HG03558 (cell line): ENCODE measurements around the gene UQCRC1.

Experiments
- ATAC-seq: cut with Tn5 transposase; IDR thresholded peaks from one replicate; pipeline ENCODE4 v1.9.1; 2021; ENCODE audit warnings: moderate number of reproducible peaks; ENCODE audit not compliant: unreplicated experiment; ENCODE audit errors: extremely low read depth

The UQCRC1 gene

DNA sequence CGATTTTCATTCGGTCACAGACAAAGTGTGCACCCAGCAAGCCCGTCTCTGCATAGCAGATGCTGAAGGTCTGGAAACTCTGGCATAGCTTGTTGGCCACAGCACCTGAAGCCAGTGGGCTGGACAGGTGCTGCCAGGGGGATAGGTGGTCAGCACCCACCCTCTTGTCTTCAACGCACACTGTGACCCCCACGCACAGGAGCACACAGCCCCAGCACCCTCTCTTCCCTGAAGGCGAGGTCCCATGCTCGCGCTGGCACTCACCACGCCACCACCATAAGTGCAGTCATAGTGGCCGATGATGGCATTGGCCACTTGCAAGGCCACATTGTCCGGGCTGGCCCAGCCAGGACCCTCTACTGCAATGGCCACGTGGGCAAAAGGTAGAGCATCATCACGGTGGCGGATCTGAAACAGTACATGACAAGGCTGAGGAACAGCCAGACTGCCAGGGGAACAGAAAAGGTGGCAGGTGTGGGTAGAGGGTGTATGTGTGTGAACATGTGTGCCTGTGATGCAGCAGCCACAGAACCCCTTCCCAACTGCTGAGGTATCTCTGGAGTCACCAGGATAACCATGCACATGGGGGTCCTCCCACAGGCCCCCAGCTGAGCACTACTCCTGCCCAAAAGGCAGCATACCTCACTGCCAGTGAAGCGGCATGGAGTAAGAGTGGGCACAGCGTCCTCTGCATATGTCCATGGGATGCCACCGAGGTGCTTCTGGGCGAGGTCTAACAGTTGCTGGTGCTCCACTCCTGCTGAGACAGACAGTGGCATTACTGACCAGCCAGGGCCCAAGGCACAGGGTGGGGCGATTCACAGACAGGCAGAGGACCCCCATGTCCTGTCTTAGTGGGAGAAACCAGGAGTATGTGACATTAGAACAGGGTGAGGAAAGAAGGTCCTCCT, 8.5 kb downstream of the UQCRC1 start:
- no peak for ATAC-seq

DNA sequence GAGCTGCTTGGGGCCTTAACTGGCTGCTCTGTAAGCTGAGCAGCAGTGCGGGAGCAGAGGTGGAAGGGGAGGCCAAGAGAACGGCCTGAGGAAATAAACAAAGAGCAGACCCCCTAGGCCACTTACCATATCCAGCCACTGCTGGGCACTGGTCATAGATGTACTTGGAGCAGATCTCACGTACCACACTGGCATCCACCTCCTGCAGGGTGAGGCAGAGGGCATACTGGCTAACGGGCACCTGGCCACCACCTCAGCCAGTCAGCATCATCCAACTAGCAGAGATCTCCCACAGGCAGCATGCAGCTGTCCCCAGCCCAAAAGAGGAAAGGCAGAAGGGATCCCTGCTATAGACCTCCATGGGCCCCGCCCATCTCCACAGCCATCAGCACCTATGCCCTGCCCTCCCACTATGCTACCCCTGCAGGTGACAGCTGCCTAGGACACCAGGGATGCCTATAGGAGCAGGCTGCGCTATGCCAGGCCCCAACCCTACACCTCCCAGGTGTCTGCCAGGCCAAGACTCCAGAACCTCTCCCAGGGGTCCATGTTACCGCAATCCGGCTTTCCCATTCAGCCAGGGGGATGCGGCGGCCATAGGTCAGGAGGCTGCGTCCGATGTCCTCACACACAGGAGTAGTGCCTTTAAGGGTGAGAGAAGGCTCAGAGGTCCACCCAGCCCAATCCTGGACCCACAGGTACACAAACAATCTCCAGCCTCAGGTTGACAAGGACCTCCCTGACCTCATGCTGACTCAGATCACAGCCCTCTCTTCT, 9.7 kb downstream of the UQCRC1 start:
- ATAC-seq: no peak

DNA sequence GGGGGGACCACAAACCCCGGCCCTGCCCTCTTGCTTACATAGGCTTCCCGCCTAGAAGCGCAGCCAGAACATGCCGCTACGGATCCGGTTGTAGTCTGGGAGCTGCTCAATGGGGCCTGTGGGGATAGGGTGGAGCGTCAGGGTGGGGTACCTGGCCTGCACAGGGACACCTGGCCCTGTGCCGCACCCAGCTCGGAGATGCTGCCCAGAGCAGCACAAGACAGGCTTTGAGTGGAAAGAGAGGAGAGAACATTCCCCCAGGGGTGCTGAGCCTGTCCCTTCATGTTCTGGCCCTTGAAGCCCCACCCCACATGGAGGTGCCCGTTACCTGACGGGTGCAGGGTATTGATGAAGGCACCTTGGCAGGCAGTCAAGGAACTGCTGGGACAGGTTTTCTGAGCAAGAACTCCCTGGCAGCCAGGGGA, 10.4 kb downstream of the UQCRC1 start:
- ATAC-seq: no peak

DNA sequence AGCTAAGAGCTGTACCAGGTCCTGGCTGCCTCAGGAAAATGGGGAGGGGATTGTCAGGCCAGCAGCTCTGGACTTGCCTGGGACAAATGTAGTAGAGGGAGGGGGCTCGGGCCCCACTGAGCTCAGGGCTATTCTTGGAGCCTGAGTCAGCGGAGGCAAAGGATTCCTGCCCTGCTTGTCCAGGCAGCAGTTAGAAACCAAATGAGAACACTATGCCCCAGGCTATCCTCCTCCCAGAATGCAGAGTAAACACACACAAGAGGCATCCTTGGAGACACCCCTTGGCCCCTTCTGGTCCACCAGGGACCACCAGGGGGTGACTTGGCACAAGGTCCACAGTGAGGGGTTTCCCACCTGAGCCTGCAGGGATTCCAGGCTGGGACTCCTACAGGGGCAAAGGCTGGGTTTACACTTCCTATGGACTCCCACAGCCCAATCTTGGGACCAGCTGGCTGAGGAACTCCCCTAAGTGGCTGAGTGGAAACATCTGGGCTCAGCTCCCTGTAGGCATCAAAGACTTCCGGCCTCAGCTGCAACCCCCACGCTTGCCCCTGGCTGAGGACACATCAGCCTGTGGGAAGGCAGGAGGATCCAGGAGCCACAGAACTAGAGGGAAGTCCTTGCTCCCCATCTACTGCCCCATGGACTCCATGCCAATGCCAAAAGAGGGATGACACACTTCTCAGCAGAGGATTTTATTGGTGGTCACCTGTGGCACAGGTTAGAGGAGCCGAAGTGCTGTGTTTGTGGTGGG, 10.9 kb downstream of the UQCRC1 start:
- no peak for ATAC-seq

DNA sequence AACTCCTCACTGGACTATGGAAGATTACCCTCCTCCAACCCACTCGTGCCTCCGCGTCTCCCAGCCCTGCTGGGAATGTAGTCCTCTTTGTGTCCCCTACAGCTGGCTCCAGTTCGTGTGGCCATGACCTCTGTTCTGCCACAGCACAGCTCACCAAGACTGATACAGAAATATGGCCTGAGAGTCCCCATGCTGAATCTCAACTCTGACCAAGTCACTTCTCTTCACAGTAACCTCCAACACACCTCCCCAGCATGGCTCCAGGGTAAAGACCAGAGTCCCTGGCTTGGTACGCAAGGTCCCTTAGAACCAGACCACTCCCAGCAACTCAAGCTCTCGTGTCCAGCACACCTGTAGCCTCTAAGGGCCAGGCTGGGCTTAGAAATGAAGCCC, 12.0 kb downstream of the UQCRC1 start:
- no peak for ATAC-seq

DNA sequence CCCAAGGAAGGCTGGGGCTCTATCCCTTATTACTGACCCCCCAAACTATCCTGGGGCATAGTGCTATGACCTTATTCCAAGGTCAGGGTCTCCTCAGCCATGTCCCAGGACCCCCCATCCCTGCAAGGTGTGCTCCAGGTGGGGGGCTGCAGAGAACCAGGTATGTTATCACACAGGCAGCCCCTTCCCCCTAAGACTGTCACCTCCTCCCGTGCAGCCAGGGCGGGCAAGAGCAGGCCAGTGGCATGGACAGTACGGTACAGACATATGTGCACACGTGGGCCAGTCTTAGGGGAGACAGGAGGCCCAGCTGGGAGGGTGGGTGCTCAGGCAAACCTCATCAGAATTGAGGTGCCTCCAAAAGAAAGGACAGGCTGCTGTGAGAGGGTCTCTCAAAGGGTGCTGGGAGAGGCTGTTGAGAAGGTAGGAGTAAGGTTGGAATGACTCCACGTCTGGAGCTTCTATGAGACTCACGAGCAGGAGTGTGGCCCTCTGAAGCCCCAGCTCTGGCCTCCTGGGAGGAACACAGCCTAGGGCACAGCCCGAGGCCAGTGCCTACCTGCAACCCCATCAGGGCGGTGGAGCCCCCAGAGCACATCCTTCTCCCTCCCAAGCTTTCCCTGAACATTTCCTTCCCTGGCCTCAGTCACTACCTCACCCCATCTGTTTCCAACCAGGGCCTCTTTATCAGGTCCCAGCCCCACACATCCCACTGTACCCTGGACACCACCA, 12.6 kb downstream of the UQCRC1 start:
- ATAC-seq: no peak

DNA sequence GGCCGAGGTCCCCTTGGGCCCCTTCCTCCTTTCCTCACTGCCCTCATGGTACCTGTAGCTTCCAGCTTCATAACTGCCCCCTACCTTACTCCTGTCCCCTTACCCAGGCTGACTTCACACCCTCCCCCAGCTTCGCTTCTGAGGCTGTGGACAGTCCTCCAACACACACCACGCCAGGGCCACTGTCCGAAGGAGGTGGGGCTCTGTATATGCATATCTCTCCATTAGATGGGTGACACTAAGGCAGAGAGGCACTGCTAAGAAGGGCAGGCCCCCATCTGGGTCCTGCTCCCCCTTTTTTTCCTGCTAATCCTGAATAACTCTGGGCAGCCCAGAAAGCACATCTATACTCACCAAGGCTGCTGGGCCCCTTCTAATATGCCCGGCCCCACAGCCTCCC, 13.3 kb downstream of the UQCRC1 start:
- ATAC-seq: no peak

DNA sequence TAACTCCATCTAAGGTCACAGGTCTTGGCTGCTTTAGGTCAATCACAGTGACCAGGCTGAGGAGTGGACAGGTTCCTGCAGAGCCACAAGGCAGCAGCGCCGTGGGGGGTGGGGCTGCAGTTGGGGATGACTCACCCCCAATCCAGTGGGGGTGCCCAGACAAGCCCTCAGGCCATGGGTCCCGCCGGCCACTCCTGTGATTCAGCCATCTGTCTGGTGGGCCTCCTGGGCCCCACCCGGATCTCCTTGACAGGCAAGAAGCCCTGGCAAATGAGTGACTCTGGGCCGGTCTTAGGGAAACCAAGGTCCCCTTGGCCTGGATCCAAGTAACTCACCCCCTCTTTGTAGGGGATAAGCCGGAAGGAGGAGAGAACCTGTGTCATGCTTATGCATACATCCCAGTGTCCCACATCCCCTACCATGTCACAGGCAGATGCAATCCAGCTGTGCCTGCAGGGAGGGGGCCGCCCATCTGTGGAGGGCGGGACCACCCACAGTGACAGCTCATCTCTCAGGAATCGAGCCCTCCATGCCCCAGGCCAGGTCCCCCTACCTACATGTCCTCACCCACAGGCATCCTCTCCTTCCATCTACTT, 13.8 kb downstream of the UQCRC1 start:
- ATAC-seq: no peak

DNA sequence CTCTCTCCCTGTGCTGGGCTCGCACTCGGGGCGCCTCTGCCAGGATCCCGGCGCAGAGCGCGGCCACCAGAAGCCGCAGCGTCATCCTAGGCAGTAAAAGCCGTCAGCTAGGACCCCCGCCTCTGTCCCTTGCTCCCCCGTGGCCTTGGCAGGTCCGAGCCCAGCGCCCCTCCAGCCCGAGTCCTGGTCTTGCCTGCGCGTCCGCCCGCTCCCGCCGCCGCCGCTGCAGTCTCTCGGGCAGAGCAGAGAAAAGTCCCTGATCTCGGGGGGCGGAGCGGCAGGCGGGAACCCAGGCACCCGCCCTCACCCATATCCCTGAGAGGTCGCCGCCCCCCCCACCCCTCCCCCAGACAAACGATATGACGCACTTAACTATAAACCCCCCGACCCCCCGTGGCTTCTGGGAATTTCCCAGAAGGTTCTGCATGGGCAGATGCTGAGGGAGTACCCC, 14.3 kb downstream of the UQCRC1 start, which contains the start of gene COL7A1:
COL7A1 (minus strand) TSS at position 255 of the 451 bp plus-strand sequence; CDS start at position 85, 170 bp downstream.
- no peak for ATAC-seq

DNA sequence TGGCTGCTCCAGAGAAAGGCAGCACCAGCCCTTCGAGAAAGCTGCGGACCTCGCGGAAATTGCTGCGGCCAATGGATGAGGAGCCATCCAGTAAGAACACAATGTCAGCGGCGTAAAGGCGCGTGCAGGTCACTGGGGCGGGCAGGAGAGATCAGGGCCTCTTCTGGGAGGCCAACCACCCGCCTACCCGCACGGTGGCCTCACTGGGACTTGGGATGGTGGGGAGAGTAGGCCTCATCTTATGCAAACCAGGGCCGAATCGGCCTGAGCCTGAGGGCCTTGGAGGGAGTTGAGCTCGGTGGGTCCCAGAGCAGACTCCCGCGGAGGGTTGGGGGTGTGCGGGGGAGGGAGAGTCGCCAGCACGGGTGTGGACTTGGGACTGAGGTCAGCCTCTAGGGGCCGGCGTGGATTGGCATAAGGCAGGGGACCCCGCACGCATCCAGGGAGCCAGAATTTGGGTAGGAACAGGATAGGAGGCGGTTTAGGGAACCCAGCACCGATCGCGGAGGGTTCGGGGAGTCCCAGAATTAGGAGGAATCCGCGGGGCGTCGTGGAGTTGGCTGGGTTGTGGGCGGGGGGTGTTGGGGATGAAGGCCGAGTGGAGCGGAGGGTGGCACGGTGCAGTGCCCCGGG, 14.9 kb downstream of the UQCRC1 start:
- ATAC-seq: no peak

DNA sequence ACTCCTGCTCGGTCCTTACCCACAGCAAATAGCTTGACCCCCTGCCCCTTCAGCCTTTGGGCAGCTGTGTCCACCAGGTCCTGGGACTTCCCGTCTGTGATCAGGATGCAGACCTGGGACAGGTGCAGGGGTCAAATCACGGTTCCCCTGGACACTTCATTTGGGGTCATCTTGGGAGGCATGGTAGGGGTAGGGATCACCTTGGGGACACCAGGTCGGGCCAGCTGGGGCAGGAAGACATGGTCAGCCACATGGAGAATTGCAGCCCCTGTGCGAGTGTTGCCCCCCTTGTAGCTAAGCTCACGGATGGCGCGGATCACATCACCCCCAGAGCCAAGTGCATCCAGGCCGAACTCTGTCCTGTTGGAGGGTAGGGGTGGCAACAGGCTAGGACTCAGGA, 16.1 kb downstream of the UQCRC1 start:
- no peak for ATAC-seq

DNA sequence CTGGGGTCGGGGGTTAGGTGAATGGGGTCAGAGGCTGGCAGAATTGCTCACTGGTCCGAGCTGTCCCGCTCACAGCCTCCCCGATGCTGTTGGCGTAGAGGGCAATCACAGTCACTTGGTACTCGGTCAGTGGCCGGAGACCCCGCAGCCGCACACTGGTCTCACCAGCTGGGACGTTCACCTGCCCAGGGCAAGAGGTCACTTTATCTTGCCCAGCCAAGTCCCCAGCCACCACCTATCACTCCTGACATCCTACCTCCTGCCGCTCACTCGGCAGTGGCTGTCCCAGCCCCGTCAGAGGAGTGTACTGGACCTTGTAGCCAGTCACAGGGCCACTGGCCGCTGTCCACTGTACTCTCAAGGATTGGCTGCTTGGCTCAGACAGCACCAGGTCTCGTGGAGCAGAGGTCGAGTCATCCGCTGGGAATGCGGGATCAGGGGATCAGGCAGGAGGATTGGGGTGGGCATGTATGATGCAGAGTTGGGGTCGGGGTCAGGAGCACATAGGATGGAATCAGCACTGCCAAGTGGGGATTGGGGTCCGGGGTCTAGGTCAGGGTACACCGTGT, 16.8 kb downstream of the UQCRC1 start:
- no peak for ATAC-seq

DNA sequence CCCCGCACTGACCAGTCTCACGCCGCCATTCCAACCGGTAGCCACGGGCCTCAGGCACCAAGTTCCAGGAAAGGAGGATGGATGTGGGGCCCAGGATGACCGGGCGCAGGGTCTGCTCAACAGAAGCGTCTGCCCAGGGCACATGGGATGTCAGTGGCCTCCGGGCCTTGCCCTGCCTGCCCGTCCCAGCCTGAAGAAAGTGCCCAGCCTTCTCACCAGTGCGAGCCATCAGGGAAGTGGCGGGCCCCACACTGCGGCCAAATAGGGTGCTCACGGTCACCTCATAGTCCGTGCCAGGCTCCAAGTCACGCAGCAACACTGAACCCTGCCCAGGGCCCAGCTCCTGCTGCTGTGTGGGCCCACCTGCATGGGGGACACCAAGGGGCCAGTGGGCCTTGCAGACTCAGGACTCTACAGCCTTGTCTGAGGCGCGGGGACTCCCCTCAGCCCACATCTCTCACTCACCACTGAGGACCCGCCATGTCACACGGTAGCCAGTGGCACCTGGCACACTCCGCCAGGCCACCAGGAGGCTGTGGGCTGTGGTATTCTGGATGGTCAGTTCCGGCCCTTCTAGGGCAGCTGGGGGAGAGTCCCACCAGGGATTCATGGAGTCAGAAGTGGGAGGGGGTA, 17.4 kb downstream of the UQCRC1 start:
- ATAC-seq: no peak

DNA sequence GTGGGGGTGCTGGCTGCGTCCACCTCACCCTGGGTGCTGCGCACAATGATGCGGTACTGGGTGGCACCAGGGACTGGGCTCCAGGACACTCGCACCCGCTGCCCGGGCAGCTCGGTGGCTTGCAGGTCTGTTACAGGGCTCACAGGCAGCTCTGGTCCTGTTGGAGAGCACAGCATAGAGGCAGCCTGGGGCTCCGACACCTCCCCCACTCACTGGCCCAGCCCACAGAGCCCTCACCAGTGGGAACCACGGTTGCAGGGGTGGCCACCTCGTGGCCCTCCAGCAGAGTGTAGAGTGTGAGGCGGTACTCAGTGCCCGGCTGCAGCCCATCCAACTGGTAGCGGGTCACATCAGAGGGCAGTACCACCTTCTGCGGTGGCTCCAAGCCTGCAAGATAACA, 18.0 kb downstream of the UQCRC1 start:
- ATAC-seq: no peak

DNA sequence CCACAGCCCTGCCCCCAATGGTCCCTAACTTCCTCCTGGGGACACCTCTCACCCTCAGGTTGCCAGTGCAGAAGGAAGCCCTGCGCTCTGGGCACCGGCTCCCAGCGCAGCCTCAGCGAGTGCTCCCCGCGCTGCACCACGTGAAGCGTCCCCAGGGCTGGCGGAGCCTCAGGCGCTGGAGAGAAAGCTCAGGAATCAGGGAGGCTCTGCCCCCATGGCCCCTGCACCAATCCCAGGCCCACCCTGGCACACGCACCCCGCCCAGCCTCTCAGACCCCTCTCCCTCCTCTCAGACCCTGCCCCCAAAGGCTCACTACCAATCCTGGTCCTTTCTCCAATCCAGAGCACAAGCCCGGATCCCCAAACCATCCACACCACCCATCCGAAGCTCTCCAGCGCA, 21.2 kb downstream of the UQCRC1 start:
- ATAC-seq: no peak

DNA sequence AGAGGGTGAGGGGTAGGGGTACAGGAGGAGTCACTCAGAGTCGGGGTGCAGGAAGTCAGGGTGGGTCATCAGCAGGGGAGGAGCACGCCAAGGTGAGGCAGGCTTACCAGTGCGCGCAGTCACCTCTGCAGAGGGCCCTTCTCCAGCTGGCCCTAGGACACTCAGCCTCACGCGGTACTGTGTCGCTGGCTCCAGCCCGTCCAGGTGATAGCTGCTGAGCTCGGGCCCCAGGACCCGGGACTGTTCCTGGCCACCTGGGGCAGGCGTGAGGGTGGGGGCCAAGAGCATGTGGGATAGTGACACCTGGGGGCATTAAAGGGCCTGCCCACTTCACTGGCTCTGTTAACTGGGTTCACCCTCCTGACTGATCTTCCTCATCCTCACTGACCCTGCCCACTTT, 21.8 kb downstream of the UQCRC1 start:
- no peak for ATAC-seq

DNA sequence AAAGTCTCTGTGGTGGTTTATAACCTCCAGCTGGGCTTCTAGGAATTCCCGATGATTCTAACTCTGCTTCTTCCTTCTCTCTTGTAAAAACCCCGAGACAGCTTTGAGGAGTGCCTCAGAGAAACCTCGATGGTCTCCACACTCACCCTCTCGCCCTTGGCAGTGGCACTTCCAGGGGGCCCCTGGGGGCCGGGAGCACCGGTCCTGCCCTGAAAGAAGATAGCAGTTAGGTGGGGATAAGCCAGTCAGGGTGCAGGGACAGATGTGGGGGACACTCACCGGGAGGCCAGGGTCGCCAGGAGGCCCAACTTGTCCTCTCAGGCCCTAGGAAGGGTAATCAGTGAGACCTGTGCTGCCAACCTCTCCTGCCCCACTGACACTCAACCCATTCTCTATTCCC, 24.0 kb downstream of the UQCRC1 start:
- no peak for ATAC-seq

DNA sequence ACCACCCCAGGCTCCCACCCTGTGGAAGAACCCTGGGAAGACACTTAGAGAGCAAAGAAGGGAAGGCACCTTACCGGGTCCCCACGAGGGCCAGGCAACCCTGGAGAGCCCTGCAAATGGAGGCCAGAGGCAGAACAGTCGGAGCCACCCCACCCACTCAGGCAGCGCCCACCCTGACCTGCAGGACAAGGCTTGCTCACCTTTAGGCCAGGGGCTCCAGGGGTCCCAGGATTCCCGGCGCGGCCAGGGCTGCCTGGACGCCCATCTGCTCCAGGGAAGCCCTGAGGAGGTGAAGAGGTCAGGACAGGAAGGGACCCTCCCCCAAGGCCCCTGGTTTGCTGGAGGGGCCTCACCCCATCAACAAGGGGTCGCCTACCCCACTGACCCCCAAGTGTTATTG, 24.6 kb downstream of the UQCRC1 start:
- no peak for ATAC-seq
